Spleen (tissue), 7 donors: ENCODE results near the gene COL5A1.

Experiments used
- CTCF ChIP-seq, 11 experiments: fragments of 200-600 bp in 7 of 11; fragments of 450-650 bp in 4 of 11; sonication (generic) in 4 of 11; IDR thresholded peaks in 8 of 11; conservative IDR thresholded peaks in 3 of 11; 1 replicate in 7 of 11; 2 replicates in 4 of 11; pipeline versions ENCODE4 v1.4.0 to v1.8.0; 2016 to 2021; ENCODE audit warnings: antibody characterized with exemption in 11 of 11, inconsistent platforms in 4 of 11, mild to moderate bottlenecking in 1 of 11
- POLR2A ChIP-seq, 3 donors: fragments of 450-650 bp; IDR thresholded peaks; one replicate each; pipeline ENCODE4 v1.5.1; 2017; ENCODE audit warnings: antibody characterized with exemption in 3 of 3, mild to moderate bottlenecking in 1 of 3
- POLR2AphosphoS5 ChIP-seq, 3 donors: sonication (generic); formaldehyde crosslinking; IDR thresholded peaks; one replicate each; pipeline ENCODE4 v1.5.1; 2017; ENCODE audit warnings: antibody characterized with exemption in 3 of 3
- donor health status: DM: no; HTN: no; CAD: no; lungs with moderate emphysema.
- donor health status: DM: no; HTN: no; CAD: no.
- donor health status: DM: no; HTN: no; CAD: no.

- TF ChIP-seq CTCF (IDR thresholded peaks at IDR 0.05 in 8 of 11, conservative IDR thresholded peaks at IDR 0.05 in 3 of 11): no peak
- no peak for TF ChIP-seq POLR2A (IDR thresholded peaks at IDR 0.05)
- TF ChIP-seq POLR2AphosphoS5 (IDR thresholded peaks at IDR 0.05): no peak
These were observed 27.3 kb upstream of the COL5A1 start for GRCh38 chr9:134614256-134614655.
